Suppressor macrophage treated with lipopolysaccharide for 1 hour (primary cell): ENCODE measurements around the gene TNFRSF11A.

Experiments
- DNase-seq, 3 donors: peaks; one replicate each; pipeline ENCODE4 v3.0.0-alpha.2; 2020 to 2022

TNFRSF11A gene

DNA sequence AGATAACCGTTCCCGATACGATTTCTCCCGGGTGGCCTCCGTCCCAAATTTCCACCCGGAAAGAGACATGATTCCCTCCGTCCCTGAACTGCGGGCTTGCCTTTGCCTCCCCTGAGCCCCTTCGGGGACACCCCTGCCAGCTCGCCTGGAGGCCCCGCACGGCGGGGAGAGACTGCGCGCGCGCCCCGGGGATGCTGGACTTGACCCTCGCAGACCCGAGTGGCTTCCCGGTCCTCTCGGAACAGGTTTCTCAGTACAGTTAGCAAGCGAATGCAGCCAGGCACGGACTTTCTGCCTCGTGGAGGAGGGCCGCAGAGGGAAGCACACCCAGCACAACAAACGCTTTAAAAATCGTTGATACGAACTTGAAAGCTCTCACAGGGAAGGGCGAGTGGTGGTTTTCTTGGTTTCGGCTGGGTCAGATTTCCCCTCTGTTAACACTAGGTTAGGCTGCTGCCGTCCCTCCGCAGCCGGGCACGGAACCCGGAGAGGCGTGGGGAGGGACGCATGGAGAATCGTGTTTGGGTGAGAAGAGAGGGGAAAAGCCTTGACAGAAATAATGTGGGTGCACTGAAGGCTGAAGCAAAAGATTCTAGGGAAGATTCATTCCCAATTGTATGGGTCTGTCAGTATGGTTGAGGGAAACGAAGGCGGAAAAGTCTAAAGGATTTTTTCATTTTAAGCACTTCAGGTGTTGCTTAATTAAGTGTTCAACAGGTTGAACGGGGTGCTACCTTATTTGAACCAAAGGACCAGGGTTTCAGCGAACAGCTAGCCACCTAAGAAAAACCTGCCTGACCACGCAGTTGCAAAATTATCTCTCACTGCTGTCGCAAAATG is 916 bp downstream of the TNFRSF11A start:
- DNase-seq = peak; percentile 38 to 59 (median 44)

DNA sequence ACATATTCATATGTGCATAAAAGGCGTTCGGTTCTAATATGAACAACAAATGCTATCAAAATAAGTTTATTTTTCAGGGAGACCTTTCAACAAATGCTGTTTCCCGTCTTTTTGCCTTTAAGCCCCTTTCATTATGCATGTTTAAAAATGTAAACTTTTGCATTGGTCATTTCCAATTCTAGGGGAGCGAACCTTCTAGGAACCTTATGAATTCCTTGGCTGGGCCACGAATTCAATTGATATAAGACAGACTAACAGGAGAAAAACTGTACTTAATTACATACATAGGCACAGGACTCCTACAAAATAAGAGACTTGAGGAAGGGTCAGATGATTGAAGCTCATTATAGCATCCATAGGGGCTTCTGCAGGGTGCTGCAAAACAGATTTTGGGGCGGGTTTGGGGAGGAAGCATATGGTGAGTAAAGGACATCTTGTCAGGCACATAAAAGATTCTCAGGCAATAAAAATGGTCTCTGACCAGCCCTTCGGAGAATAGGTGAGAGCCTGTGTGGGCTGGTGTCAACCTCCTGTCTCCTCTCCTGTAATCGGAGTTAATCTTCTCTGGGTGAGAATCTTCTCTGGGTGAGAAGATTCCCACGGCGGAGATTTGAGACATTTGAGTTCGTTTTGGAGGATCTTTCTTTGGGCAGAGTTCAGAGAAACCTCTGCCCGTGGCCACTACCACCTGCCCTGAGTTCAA is 1.7 kb downstream of the TNFRSF11A start:
- DNase-seq = no peak

DNA sequence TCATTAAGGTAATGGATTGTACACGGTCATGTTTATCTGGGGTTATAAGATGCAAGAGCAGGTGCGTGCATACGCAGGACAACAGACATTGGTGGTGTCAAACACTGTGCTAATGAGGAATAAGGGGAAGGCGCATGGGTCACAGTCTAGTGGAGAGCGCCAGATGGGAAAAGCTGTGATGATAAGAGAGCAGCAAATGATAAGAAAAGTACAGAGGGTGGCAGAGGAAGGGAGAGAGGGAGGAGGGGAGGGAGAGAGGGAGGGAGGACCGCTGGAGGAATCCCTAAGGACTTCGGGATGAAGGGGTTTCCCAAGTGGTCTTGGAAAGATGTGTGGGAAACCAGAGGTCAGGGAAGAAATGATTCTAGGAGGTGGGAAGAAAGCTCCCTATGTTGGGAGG is 2.9 kb downstream of the TNFRSF11A start:
- DNase-seq = no peak

DNA sequence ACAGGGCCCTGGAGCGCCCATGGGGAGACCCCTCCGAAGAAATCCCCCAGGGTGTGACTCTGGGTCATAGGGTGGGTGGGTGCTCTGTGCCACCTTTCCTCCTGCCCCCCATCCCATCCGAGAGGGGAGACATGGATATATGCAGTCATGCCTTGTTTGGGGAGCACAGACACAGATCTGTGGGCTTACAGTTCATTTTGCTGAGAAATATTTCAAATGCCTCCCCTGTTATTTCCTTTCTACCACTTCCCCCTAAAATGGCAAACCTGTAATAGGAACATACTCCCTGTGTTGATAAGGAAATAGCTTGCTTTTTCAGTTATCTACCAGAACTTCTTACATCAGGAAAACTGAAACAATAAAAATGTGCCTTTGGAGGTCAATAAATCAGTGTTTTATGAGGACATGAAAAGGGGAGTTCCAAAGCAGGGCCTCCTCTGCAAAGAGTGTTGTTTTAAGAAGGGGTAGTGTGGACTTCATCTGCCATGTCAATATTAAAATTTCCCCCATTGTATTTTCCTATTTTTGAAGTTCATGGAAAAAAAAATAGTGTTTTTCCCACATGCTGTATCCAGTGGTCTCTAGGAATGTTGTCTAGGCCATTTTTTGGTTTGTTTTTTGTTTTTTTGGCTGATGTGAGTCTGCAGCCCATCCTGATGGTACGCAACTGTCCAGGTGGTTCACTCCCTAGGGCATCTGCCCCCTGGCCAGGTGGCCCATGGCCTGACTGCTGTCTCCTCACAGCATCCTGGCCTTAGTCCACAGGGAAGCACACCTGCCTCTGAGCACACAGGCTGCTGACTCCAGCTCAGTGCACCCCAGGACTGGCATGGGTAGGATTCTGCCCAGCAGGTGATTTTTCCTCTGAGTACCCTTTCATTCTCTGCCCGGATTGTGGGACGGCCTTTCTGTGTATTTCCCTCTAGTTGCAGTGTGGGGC is 3.7 kb downstream of the TNFRSF11A start:
- DNase-seq = no peak

DNA sequence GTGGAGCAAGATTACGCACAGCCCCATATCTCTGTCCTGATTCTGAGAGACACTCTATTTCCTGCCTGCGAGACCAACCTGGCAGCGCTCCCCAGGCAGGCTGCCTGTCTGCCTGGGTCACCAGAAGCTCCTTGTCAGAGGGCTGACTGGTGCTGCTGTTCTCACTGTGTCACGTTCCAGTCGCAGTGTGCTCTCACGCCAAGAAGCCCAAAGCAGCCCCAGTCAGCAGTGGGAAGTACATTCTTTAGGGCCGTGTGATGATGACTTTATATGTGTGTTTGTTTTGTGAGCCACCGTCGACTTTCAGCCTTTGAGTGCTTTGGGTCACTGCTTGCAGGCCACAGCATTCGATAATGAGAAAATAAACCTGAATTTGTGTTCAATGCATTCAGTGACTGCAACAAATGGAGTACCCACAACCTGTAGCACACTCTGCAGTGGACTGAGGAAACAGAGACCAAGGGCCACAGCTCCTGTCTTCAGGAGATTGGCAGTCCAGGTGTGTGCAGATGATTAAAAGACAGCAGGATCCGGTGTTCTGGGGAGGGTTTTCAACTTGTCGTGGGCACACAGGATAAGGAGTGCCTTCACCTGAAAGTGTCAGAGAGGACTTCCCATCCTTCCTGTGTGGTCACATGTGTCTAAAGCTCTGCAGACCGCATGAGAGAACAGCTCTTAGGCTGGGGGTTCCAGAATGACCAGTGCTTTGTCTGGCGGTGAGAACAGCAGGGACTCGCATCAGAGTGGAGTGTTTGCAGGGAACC is 4.8 kb downstream of the TNFRSF11A start:
- peak; percentile 79 to 87 (median 79) for DNase-seq

DNA sequence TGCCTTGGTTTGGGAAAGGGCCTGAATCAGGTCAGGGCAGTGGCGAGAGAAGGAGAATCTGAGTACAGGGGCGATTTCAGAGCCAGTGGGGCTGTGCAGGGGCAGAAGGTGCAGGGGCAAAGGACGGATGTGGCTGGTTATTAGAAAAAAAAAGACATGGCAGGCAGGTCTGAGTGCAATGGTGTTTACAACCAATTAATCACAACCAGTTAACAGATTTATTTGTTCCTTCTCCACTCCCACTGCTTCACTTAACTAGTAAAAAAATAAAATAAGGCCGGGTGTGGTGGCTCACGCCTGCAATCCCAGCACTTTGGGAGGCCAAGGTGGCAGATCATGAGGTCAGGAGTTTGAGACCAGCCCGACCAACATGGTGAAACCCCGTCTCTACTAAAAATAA is 5.5 kb downstream of the TNFRSF11A start:
- no peak for DNase-seq

DNA sequence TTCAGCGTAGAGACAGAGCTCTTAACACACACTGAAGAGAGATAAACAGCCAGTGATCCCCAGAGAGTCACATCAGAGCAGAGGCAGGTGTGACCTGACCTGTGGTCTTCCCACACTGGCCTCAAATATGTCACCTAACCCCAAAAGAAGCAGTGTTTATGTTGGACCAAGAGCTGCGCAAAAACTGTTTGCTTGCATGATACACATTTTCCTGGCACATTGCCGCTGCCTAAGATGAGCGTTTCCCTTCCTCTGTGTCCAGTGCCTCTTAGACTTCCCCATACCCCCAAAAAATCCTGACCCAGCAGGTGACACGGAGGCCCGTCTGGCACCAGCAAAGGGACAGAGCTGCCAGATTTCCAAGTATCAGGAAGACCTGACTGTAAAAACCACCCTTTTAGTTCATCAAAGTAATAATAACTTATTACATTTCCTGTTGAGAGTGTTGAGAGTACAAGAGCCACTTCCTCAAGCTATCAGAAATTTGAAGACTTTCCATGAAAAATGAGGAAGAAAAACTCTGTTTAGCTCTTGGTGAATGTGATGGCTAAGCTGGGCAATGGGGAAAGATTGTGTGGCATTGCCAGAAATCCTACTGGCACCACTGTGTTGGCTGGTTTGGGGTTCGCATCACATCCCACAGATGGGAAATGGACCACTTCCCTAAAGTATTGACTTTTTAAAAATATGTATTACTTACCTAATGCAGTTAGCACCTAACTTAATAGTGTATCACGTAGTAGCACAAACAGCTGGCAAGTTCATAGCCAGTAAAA is 6.7 kb downstream of the TNFRSF11A start:
- DNase-seq = peak; percentile 75 to 92 (median 81)

DNA sequence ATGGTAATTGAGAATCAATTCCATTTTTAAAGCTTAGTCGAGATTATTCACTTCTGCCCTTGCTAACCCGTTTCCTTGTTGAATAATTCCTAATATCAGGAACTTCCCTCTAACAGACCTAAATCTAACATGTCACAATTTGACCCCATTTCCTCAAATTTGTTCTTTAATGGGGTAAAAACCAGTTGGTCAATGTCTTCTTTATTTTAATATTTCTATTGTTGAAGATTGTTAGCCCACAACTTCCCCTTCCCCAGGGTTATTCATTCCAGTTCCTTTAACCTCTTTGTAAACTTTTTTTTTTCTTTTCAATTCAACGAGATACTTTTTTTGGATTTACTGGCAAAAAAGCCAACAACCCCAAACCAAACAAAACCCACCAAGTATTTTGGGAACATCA is 7.3 kb downstream of the TNFRSF11A start:
- DNase-seq = peak; percentile 52 to 84 (median 70)

DNA sequence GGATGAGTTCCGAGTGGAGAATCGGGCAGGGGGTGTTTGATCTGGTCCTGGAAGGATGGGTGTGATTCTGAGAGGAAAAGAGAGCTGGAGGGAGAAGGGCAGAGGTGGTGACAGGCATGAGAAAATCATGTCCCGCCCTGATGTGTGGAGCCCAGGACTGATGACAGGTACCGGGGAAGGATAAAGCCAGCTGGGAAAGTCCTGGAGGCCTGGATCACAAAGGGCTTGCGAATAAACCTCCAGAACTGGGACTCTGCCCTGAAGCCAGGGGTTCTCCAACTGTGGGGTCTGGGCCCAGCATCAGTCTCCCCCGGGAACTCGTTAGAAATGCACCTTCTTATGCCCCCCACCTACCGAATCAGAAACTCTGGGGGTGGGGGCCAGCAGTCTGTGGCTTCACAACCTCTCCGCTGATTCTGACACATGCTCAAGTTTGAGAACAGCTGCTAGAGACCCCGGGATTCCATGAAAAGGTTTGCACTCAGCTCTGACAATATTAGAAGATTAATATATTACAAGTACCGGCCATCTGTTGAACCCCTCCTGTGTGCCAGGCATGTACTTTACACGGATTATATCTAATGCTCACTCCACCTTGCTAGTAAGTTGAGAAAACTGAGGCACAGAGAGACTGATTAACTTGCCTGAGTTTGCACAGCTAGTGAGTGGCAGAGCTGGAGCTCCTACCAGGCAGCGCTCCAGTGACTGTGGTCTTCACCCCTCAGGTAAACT is 8.0 kb downstream of the TNFRSF11A start:
- peak in 1 of 3 donors; percentile 35 for DNase-seq

DNA sequence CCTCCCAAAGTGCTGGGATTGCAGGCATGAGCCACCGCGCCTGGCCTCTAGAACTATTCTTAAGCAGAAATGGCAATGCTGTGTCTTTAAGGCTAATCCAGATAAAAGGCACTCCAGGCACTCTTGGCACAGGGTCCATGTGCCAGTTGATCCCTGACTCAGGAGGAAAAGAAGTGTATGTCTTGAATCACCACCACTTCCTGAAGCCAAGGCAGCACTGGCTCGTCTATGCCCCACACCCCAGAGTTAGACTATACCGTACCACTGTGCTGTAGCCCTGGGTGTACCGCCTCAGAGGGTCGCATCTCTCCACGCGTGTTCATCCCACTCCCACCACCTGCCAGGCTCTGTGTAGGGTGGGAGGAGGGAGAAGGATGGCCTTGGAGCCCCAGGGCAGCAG is 9.0 kb downstream of the TNFRSF11A start:
- DNase-seq = peak in 2 of 3 donors; percentile 26 to 49

DNA sequence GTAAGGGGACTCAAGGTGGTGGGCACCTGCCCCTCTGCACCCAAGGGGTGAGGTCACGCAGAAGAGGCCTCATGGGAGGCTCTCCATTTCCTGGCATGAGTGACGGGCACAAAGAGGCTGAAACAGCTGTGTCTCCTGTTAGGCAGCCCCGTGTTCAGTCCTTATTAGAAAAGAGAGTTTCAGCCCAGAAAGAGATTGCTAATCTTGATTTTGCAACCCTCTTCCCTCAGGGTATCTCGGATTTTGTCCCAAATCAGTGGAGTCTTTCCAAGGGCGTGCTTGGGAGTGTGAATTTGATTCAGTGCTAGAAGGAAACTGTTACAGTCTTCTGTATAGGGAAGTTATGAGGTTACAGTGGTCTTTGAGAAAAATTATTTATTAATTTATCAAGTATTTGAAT is 10.4 kb downstream of the TNFRSF11A start:
- no peak for DNase-seq

DNA sequence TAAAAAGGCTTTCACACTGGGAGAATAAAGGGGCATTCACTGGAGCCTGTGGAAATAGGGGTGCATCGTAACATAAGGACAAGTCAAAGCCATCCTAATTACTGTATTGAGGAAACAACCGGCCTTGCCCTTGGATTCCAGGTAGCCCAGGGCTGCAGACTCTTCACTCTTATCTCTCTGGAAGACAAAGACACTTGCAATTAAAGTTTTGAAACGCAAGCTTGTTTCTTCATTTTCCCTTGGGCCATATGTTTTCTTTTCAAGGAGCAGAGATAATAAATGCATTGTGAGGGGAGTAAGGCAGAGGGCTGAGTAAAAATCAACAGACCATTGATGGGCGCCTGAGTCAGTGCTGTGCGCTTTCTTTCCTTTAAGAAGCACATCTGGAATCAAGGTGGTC is 11.5 kb downstream of the TNFRSF11A start:
- DNase-seq = no peak

DNA sequence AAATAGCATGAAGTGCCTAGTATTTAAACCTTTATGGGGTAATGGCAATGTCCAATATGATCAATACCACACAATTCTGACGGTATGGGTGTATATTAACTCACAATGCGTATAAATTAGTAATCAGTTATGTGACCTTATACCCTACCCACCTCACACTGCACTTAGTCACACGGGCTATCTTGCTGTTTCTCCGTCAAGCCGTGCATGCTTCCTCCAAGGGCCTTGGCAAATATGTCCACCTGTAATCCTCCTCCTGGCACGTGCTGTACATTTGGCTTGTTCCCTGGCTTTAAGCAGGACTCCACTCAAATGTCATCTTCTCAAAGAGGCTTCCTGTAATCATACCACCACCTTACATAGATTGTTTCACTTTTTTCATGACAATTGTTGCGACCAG is 12.2 kb downstream of the TNFRSF11A start:
- no peak for DNase-seq

DNA sequence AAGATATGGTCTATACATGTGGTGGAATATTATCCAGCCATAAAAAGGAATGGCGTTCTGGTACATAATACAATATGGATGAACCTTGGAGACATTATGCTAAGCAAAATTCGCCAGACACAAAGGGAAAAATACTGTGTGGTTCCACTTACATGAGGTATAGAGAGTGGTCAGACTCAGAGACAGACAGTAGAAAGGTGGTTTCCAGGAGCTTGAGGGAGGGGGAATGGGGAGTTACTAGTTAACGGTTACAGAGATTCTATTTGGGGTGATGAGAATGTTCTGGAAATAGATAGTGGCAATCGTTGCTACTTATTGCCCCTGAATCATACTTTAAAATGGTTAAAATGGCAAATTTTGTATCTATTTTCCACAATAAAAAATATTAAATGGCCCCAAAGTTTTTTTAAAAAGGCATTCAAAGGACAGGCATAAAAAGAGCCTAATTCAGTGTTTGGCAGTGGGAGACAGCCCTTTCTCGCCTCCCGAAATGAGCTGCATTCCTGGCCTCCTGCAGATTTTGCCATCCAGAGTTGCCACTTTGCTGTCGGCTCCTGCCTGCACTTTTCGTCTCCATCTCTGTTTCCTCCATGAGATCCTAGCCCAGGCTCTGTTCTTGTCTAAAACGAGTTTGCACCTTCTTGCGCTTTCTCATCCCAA is 13.5 kb downstream of the TNFRSF11A start:
- DNase-seq = no peak

DNA sequence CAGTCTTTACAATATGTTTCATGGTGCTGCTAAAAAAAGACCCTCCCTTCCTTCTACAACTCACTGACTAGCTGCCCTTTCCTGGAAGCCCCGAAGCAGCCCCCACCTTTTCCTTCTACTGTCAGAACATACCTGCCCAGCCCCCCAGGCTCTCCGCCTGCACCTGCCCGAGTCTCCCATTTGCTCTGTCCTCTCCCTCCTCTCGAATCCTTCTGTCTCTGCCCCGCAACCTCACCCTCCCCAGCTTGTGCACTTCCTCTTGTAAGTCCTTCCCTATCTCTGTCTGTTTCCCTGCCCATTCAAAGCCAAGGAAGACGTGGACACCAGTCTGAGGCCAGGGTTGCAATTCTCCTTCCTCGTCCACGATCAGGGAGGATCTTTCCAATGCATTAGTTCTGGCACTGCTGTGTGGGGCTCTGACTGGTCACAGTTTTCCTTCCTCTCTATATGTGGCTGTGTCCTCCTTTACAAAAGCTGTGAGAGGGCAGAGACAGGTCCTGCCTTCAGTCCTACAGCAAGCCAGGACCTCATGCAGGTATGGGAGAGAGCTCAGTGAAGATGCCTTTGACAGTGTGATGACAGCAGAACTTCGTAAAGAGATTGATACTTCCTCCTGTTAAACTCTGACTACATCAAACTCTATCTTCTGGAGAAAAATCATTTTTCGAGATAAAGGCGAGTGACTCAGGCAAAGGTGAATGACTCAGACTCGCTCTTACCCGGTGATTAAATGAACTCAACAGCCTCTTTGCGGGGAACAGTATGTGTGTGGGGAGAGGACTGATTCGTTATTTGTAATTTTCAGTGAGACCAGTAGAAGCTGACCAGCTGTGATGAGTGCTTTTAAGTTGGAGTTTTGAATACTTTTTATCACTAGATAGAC is 14.2 kb downstream of the TNFRSF11A start:
- peak; percentile 50 to 64 (median 53) for DNase-seq

DNA sequence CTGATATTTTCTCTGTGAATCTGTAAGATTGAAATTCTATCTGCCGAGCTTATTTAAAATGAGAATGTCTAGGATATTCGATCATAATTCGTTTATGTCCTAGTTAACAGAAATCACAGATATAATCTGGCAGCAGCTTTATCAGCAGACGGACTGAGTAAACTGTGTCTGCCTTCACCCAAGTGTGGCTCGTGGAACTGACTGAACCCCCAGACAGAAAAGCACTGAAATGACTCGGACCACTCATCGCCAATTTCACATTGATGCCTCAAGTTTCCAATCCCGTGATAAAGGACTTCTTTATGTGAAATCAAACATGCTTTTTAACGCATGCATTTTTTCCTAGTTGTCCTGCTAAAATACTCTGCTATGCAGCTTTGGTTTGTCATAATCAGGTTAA is 15.9 kb downstream of the TNFRSF11A start:
- DNase-seq = no peak

DNA sequence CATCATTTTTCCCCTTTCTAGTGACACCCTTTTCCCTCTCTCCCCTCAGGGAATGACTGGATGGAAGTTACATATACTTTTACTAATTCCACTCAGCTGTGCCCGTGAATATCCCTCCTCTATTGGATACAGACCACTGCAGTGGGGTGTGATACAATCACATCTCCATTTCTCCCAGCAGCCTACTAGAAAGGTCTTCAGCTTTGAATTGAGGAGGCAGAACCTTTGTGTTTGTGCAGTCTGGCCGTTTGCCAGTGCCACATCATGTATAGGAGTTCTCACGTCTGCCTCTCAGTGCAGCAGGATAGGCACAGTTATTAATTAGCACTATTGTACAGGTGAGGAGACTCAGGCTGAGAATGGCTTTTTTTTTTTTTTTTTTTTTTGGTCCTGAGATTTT is 16.4 kb downstream of the TNFRSF11A start:
- DNase-seq = no peak

DNA sequence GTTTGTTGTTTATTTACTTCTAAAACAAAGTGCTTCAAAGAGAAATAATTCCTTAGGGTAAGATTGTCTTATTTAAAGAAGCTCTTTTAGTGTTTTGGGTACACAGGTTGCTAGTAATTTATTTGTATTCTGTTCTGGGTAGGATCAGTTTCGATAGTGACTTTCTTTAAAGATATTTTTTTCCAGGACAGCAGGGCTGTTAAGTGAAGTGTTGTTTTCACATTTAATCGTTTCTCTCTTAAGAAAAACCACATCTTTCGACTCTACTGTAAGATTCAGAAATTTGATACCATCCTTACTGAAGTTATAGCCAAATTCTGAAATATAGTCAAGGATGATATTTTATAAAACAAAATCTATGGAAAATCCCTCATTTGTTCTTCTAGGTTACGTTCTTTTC is 17.8 kb downstream of the TNFRSF11A start:
- no peak for DNase-seq

DNA sequence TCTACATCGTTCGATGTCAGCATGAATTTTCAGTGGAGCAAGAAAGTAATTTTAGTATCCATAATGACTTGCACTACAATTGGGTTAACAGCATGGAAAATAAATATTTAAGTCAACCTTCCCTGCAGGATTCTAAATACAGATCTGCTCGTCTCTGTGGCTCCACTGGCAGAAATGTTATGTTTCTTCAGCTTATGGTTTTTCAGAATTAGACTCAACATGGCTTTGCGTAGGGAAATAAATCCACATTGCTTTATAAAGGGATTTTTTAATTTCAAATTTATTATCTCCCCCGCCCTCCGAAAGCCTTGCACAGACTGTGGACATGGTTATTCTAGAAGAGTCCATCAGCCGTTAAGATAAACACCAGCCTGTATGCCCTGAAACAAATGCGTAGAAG is 18.2 kb downstream of the TNFRSF11A start:
- no peak for DNase-seq
